Measurements from ENCODE around the gene OXER1. TPM values are rescaled to one million over a fixed set of nuclear protein-coding genes. Genes with fewer than 3 reads are reported as not detected.

OXER1 gene
- total RNA-seq, 2 donors from 2014 or later = 3.5 to 6.5 TPM

GRCh38 chr2:42762823-42763804 is 821 bp downstream of the OXER1 start:
- no peak overlapping the region for H3K27ac ChIP-seq (ENCODE audit: low read depth, low read length)
- Mint-ChIP-seq H3K27me3 (ENCODE audit: insufficient read depth) (no peaks in the 10 kb centered on the region), H3K4me1 (no peaks in the 10 kb centered on the region), H3K4me3 (no peak overlapping the region), H3K36me3 (ENCODE audit: low read depth) (peaks cover 18% of the 10 kb centered on the region), H3K9me3 (no peaks in the 10 kb centered on the region), H3K27ac (peak overlapping the region; percentile 55)
- DNase-seq = peak; percentile 45
- 96 to 98% methylated on average over 30 to 45 of the region's 45 CpGs for WGBS, 2 experiments (ENCODE audit: insufficient coverage in 1 of 2, insufficient read length in 1 of 2)
- H3K36me3 ChIP-seq (ENCODE audit: control insufficient read depth, insufficient read depth, low read length) = no peaks in the 10 kb centered on the region
- no peaks in the 10 kb centered on the region for H3K27me3 ChIP-seq (ENCODE audit: control insufficient read depth, insufficient read depth, low read length, poor library complexity, severe bottlenecking)
- H3K4me3 ChIP-seq (ENCODE audit: low read length) = no peak overlapping the region
- no peaks in the 10 kb centered on the region for H3K4me1 ChIP-seq (ENCODE audit: control insufficient read depth, insufficient read depth, low read length)
- TF ChIP-seq, protein P1, sequence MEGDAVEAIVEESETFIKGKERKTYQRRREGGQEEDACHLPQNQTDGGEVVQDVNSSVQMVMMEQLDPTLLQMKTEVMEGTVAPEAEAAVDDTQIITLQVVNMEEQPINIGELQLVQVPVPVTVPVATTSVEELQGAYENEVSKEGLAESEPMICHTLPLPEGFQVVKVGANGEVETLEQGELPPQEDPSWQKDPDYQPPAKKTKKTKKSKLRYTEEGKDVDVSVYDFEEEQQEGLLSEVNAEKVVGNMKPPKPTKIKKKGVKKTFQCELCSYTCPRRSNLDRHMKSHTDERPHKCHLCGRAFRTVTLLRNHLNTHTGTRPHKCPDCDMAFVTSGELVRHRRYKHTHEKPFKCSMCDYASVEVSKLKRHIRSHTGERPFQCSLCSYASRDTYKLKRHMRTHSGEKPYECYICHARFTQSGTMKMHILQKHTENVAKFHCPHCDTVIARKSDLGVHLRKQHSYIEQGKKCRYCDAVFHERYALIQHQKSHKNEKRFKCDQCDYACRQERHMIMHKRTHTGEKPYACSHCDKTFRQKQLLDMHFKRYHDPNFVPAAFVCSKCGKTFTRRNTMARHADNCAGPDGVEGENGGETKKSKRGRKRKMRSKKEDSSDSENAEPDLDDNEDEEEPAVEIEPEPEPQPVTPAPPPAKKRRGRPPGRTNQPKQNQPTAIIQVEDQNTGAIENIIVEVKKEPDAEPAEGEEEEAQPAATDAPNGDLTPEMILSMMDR (conservative IDR thresholded peaks at IDR 0.05) = no peak
- no peaks in the 10 kb centered on the region for H3K9me3 ChIP-seq (ENCODE audit: control insufficient read depth, low read length)
- H3K9ac ChIP-seq (ENCODE audit: extremely low read depth, low read length, poor library complexity, severe bottlenecking) = no peak overlapping the region

DNA sequence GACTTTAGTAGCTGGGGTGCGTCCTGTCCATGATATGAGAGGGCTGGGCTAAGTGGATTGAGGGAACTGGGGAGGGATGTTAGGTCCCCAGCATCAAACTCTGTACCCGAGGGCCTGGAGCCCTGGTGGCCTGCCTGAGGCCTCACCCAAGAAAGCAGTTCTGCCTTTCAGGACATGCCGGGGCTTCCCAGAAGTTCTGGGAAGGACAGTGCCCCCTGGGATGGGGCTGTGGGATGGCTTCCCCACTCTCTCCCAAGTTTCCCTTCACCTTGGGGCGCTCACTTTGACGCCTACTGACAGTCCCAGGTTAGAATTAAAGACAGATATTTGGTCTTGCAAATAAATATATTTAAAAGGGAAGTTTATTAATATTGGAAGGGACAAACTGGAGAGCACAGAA is 1.8 kb downstream of the OXER1 start:
- 85 to 93% methylated on average over 2 to 5 of the region's 5 CpGs for WGBS, 2 experiments (ENCODE audit: insufficient coverage in 1 of 2, insufficient read length in 1 of 2)
- Mint-ChIP-seq H3K27me3 (ENCODE audit: insufficient read depth) (no peaks in the 10 kb centered on the region), H3K9me3 (no peaks in the 10 kb centered on the region), H3K36me3 (ENCODE audit: low read depth) (peaks cover 18% of the 10 kb centered on the region), H3K27ac (no peak overlapping the region), H3K4me1 (no peaks in the 10 kb centered on the region), H3K4me3 (no peak overlapping the region)
- H3K9me3 ChIP-seq (ENCODE audit: control insufficient read depth, low read length) = no peaks in the 10 kb centered on the region
- no peaks in the 10 kb centered on the region for H3K27me3 ChIP-seq (ENCODE audit: control insufficient read depth, insufficient read depth, low read length, poor library complexity, severe bottlenecking)
- H3K9ac ChIP-seq (ENCODE audit: extremely low read depth, low read length, poor library complexity, severe bottlenecking) = no peak overlapping the region
- no peaks in the 10 kb centered on the region for H3K4me1 ChIP-seq (ENCODE audit: control insufficient read depth, insufficient read depth, low read length)
- TF ChIP-seq, protein P1 (conservative IDR thresholded peaks at IDR 0.05) = peak; percentile 54
- H3K27ac ChIP-seq (ENCODE audit: low read depth, low read length) = no peak overlapping the region
- DNase-seq = peak; percentile 52
- H3K4me3 ChIP-seq (ENCODE audit: low read length) = no peak overlapping the region
- H3K36me3 ChIP-seq (ENCODE audit: control insufficient read depth, insufficient read depth, low read length) = no peaks in the 10 kb centered on the region

DNA sequence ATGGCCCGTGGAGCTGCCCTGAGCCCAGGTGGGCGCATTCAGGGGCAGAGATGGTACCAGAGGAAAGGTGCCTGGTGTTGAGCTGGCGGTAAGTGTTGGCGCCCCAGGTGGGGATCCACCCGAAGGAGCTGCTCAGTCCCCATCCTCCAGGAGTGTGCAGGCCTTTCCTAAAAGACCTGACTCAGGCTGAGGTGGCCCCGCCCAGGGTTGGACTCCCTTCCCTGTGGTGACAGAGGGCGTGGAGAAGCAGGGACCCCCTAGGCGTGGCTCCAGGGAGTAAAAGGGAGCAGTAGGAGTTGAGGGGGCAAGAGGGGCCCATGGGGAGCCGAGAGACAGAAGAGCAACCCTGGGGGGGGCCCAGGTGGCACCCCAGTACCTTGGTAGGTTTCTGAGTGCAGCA is 2.4 kb downstream of the OXER1 start:
- Histone ChIP-seq H3K9me3 (ENCODE audit: control insufficient read depth, low read length) (no peaks in the 10 kb centered on the region), H3K4me3 (ENCODE audit: low read length) (no peak overlapping the region), H3K9ac (ENCODE audit: extremely low read depth, low read length, poor library complexity, severe bottlenecking) (no peak overlapping the region), H3K27ac (ENCODE audit: low read depth, low read length) (no peak overlapping the region), H3K4me1 (ENCODE audit: control insufficient read depth, insufficient read depth, low read length) (no peaks in the 10 kb centered on the region), H3K36me3 (ENCODE audit: control insufficient read depth, insufficient read depth, low read length) (no peaks in the 10 kb centered on the region), H3K27me3 (ENCODE audit: control insufficient read depth, insufficient read depth, low read length, poor library complexity, severe bottlenecking) (no peaks in the 10 kb centered on the region)
- WGBS, 2 experiments (ENCODE audit: insufficient coverage in 1 of 2, insufficient read length in 1 of 2) = 94 to 100% methylated on average over 2 to 9 of the region's 9 CpGs
- H3K36me3 Mint-ChIP-seq (ENCODE audit: low read depth) = peaks cover 18% of the 10 kb centered on the region
- H3K27ac Mint-ChIP-seq = no peak overlapping the region
- H3K9me3 Mint-ChIP-seq = no peaks in the 10 kb centered on the region
- DNase-seq = no peak
- TF ChIP-seq, protein P1 (conservative IDR thresholded peaks at IDR 0.05) = no peak
- no peaks in the 10 kb centered on the region for H3K4me1 Mint-ChIP-seq
- H3K4me3 Mint-ChIP-seq = no peak overlapping the region
- H3K27me3 Mint-ChIP-seq (ENCODE audit: insufficient read depth) = no peaks in the 10 kb centered on the region
